Measurements from ENCODE around the gene GAL3ST2.

DNA sequence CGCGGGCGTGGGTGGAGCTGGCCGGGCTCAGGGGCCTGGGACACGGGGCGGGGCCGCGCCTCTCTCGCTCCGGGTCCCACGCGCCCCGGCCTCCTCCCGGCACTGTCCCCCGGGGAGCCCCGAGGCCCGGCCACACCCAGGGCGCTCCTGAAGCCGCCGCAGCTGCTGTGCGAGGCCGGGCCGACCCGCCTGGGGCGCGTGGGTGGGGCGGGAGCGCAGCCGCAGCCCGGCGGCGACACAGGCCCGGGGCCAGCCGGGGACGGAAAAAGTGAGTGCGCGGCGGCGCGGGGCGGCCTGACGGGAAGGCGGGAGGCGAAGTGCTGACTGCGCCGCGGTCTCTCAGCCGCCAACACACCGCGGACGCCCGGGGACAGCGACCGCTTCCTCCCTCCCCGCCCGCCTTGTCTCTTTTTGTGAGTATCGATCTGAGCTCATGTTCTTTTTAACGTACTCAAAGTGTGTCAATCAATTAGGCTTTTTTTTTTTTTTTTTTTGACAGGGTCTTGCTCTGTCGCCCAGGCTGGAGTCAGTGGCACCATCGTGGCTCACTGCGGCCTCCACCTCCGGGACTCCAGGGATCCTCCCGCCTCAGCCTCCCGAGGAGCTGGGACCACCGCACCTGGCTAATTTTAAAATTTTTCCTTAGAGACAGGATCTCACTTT is 67.6 kb downstream of the GAL3ST2 start:
- TF ChIP-seq, protein P1, sequence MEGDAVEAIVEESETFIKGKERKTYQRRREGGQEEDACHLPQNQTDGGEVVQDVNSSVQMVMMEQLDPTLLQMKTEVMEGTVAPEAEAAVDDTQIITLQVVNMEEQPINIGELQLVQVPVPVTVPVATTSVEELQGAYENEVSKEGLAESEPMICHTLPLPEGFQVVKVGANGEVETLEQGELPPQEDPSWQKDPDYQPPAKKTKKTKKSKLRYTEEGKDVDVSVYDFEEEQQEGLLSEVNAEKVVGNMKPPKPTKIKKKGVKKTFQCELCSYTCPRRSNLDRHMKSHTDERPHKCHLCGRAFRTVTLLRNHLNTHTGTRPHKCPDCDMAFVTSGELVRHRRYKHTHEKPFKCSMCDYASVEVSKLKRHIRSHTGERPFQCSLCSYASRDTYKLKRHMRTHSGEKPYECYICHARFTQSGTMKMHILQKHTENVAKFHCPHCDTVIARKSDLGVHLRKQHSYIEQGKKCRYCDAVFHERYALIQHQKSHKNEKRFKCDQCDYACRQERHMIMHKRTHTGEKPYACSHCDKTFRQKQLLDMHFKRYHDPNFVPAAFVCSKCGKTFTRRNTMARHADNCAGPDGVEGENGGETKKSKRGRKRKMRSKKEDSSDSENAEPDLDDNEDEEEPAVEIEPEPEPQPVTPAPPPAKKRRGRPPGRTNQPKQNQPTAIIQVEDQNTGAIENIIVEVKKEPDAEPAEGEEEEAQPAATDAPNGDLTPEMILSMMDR (IDR thresholded peaks at IDR 0.05), result no peak
- TF ChIP-seq POLR2AphosphoS5 (IDR thresholded peaks at IDR 0.05; ENCODE audit: low read depth, low read length), result no peak
